ENCODE data around the gene SLC22A9.

The SLC22A9 gene

GRCh38 chr11:63445720-63446119, 76.1 kb downstream of the SLC22A9 start:
- DNase-seq: peak; percentile 39

DNA sequence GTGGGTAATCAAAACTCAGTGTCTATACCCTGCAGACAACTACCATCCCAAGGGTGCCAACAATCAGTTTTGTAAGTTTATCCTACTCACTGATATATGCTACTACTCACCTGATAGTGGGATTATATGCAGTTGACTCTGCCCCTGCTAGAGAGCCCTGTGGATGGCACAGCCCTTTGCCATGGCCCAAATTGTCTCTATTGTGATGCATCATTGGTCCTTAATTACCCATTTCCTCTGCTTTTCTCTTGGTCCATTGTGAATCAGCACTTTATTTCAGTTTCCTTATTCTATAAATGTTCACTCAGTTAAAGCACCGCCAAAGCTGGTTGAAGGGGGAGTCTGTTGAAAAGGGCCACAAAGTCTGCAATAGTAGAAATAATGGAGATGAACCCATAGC, 79.1 kb downstream of the SLC22A9 start:
- no peak for DNase-seq

GRCh38 chr11:63459586-63459985, 90.0 kb downstream of the SLC22A9 start:
- DNase-seq: no peak

Measured in activated CD4-positive, alpha-beta T cell treated with anti-CD3 and anti-CD28 coated beads for 48 hours (primary cell).